Astrocyte (in vitro differentiated cells and primary cell): ENCODE measurements around the gene EOGT.

Experiments
- CTCF ChIP-seq: IDR thresholded peaks from 2 replicates; pipeline ENCODE4 v1.5.1; 2011; ENCODE audit warnings: low read depth, mild to moderate bottlenecking, inconsistent platforms, low read length, moderate library complexity; ENCODE audit not compliant: insufficient read depth
- EZH2 ChIP-seq: IDR thresholded peaks from 2 replicates; pipeline ENCODE4 v1.6.1; 2012; ENCODE audit warnings: mild to moderate bottlenecking, low read length, inconsistent platforms; ENCODE audit not compliant: insufficient read depth

- TF ChIP-seq EZH2 (no peak), CTCF (no peak)
These were observed 6.9 kb upstream of the EOGT start for GRCh38 chr3:69020424-69020823.
